Smooth muscle cell (in vitro differentiated cells): ENCODE results near the gene GNAI2. TPM values are rescaled to one million over a fixed set of nuclear protein-coding genes. Genes with fewer than 3 reads are reported as not detected.
"Not testable (repeated sequence)": the region's sequence is repeated elsewhere in the genome, so short reads cannot be mapped to it uniquely, and the experiment has no call there.

ENCODE experiments used
- DNase-seq: peaks from one replicate; lab custom pipeline; 2025; ENCODE audit not compliant: unreplicated experiment; lab: John Stamatoyannopoulos, UW
- H2AFZ ChIP-seq: fragments of 200-600 bp; sonication (generic); 2 replicates; pipeline ENCODE4 v1.6.0; 2016; ENCODE audit warnings: antibody characterized with exemption, low read depth, mild to moderate bottlenecking
- H3F3A ChIP-seq: fragments of 200-600 bp; sonication (generic); 2 replicates; pipeline ENCODE4 v1.6.0; 2017; ENCODE audit warnings: antibody characterized with exemption, low read depth
- H3K27ac ChIP-seq: fragments of 200-600 bp; sonication (generic); 2 replicates; pipeline ENCODE4 v1.5.1; 2016; ENCODE audit warnings: low read depth, mild to moderate bottlenecking
- H3K27me3 ChIP-seq: fragments of 200-600 bp; sonication (generic); 2 replicates; pipeline ENCODE4 v1.6.1; 2016; ENCODE audit warnings: low read depth, mild to moderate bottlenecking
- H3K36me3 ChIP-seq: fragments of 200-600 bp; sonication (generic); 2 replicates; pipeline ENCODE4 v1.5.1; 2016; ENCODE audit warnings: low read depth
- H3K4me1 ChIP-seq: fragments of 200-600 bp; sonication (generic); 2 replicates; pipeline ENCODE4 v1.5.1; 2016; ENCODE audit warnings: low read depth
- H3K4me2 ChIP-seq: fragments of 200-600 bp; sonication (generic); 2 replicates; pipeline ENCODE4 v1.6.0; 2016; ENCODE audit warnings: mild to moderate bottlenecking
- H3K4me3 ChIP-seq: fragments of 200-600 bp; sonication (generic); 2 replicates; pipeline ENCODE4 v1.5.1; 2016; ENCODE audit warnings: mild to moderate bottlenecking
- H3K79me2 ChIP-seq: fragments of 200-600 bp; sonication (generic); 2 replicates; pipeline ENCODE4 v1.6.0; 2016; ENCODE audit warnings: low read depth, mild to moderate bottlenecking
- H3K9ac ChIP-seq: fragments of 200-600 bp; sonication (generic); 2 replicates; pipeline ENCODE4 v1.6.0; 2016; ENCODE audit warnings: low read depth
- H3K9me3 ChIP-seq: fragments of 200-600 bp; sonication (generic); replicated peaks from 2 replicates; pipeline ENCODE4 v1.5.1; 2016; ENCODE audit warnings: low read depth
- H4K20me1 ChIP-seq: fragments of 200-600 bp; sonication (generic); 2 replicates; pipeline ENCODE4 v1.6.0; 2016; ENCODE audit warnings: low read depth
- WGBS: methylation state at CpG from one replicate; pipeline ENCODE4 v1.1.7; 2016; ENCODE audit warnings: low lambda C conversion rate; 5-methylcytosine and 5-hydroxymethylcytosine counted together
- polyA plus RNA-seq: library from polyadenylated mRNA; unstranded; fragments of >200 nt; fragmentation: Nextera tagmentation; extraction: Ambion mirVana; gene quantifications from 2 replicates; pipeline ENCODE4 v1.2.1, GENCODE V29; 2016
- total RNA-seq: library from RNA; depleted of rRNA; stranded (reverse); fragments of >200 nt; gene quantifications from 2 replicates; pipeline ENCODE4 v1.2.3, GENCODE V29; 2014
- TF ChIP-seq, protein P1 (sequence below): fragments of 200-600 bp; sonication (generic); IDR thresholded peaks from 2 replicates; pipeline ENCODE4 v1.5.1; 2017; ENCODE audit warnings: borderline replicate concordance, mild to moderate bottlenecking, antibody characterized with exemption; ENCODE audit not compliant: insufficient read depth, poor library complexity, severe bottlenecking

The GNAI2 gene
- total and polyA plus RNA-seq, 2 experiments from 2014 or later, result 209 to 454 TPM

GRCh38 chr3:50278880-50279224 lies 42.8 kb downstream of the GNAI2 start, which contains the start of gene LSMEM2:
Gene LSMEM2, plus strand, starts transcription at chr3:50279087. Its CDS starts 27 bp downstream, at chr3:50279114.
- Histone ChIP-seq H3K9me3 (no peaks in the 10 kb centered on the region), H3K27ac (no peak within 1 kb of the TSS), H3K4me3 (no peak within 1 kb of the TSS), H4K20me1 (peaks cover 8% of the 10 kb centered on the region), H3K36me3 (no peaks in the 10 kb centered on the region), H2AFZ (no peak within 1 kb of the TSS), H3K4me1 (no peaks in the 10 kb centered on the region), H3K27me3 (peaks cover 33% of the 10 kb centered on the region), H3K79me2 (no peaks in the 10 kb centered on the region), H3K4me2 (no peak within 1 kb of the TSS), H3K9ac (no peak within 1 kb of the TSS), H3F3A (no peaks in the 10 kb centered on the region)
- WGBS, result 86% methylated on average over 2 of the region's 2 CpGs
- TF ChIP-seq, protein P1, sequence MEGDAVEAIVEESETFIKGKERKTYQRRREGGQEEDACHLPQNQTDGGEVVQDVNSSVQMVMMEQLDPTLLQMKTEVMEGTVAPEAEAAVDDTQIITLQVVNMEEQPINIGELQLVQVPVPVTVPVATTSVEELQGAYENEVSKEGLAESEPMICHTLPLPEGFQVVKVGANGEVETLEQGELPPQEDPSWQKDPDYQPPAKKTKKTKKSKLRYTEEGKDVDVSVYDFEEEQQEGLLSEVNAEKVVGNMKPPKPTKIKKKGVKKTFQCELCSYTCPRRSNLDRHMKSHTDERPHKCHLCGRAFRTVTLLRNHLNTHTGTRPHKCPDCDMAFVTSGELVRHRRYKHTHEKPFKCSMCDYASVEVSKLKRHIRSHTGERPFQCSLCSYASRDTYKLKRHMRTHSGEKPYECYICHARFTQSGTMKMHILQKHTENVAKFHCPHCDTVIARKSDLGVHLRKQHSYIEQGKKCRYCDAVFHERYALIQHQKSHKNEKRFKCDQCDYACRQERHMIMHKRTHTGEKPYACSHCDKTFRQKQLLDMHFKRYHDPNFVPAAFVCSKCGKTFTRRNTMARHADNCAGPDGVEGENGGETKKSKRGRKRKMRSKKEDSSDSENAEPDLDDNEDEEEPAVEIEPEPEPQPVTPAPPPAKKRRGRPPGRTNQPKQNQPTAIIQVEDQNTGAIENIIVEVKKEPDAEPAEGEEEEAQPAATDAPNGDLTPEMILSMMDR, result no peak
- no peak for DNase-seq

- H3K4me3 ChIP-seq, result no peak overlapping the region
- H3K27me3 ChIP-seq, result peaks cover 27% of the 10 kb centered on the region
- TF ChIP-seq, protein P1, result no peak
- no peaks in the 10 kb centered on the region for H3K4me1 ChIP-seq
- peaks cover 8% of the 10 kb centered on the region for H4K20me1 ChIP-seq
- no peak overlapping the region for H2AFZ ChIP-seq
- no peaks in the 10 kb centered on the region for H3F3A ChIP-seq
- no peaks in the 10 kb centered on the region for H3K79me2 ChIP-seq
- no peaks in the 10 kb centered on the region for H3K9me3 ChIP-seq
- no peak overlapping the region for H3K27ac ChIP-seq
- no peak overlapping the region for H3K9ac ChIP-seq
- H3K36me3 ChIP-seq, result no peaks in the 10 kb centered on the region
- no peak for DNase-seq
- 92% methylated on average over 8 of the region's 8 CpGs for WGBS
- H3K4me2 ChIP-seq, result no peak overlapping the region
These were observed 43.4 kb downstream of the GNAI2 start for GRCh38 chr3:50279255-50280016.

- H3K9me3 ChIP-seq, H3K9ac ChIP-seq, DNase-seq, H2AFZ ChIP-seq, H4K20me1 ChIP-seq, H3K4me3 ChIP-seq, H3K36me3 ChIP-seq, H3K27ac ChIP-seq, H3K79me2 ChIP-seq, H3K27me3 ChIP-seq, H3F3A ChIP-seq, H3K4me2 ChIP-seq, H3K4me1 ChIP-seq: not testable (repeated sequence)
- 89% methylated on average over 6 of the region's 6 CpGs for WGBS
These were observed 48.1 kb downstream of the GNAI2 start for GRCh38 chr3:50284121-50284520.

- Histone ChIP-seq H3K4me2 (no peak overlapping the region), H4K20me1 (no peaks in the 10 kb centered on the region), H3K36me3 (no peaks in the 10 kb centered on the region), H3K9ac (no peak overlapping the region), H2AFZ (no peak overlapping the region), H3F3A (no peaks in the 10 kb centered on the region), H3K9me3 (no peaks in the 10 kb centered on the region), H3K27me3 (no peaks in the 10 kb centered on the region), H3K27ac (no peak overlapping the region), H3K4me1 (peaks cover 6% of the 10 kb centered on the region), H3K4me3 (no peak overlapping the region), H3K79me2 (peaks cover 5% of the 10 kb centered on the region)
- WGBS, result 95% methylated on average over 28 of the region's 28 CpGs
- no peak for DNase-seq
- TF ChIP-seq, protein P1, result no peak
These were observed 50.6 kb downstream of the GNAI2 start for GRCh38 chr3:50286322-50287227.
